ENCODE results near the gene CRABP2.

DNA sequence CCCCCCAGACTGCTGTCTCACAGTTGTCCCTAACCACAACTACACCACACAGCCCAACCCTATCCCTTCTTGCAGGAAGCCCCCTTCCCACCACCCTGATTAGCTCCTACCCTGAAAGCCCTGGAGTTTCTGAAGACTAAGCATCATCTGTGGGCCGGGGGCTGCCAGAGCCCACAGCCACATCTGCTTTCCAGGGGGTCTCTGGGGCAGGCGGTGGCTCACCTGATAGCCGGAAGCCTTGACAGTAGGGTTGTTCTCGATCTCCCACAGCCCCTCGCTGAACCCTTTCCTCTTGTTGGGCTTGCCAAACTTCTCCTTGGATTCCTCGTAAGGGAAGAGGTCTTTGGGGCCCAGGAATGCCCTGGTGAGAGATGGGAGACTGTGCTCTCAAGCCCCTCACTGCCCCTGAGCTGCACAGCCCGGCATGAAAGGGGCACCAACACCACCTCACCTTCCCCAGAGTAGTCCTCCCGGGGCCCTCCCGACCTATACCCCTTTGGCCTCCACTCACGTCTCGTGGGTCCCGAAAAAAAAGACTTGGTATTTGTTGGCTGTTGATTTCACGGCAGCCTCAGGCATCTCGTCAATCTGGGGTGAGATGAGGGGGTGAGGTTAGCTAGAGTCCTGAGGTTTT is 39.5 kb upstream of the CRABP2 start:
- TF ChIP-seq POLR2A (IDR thresholded peaks at IDR 0.05) (no peak), CTCF (IDR thresholded peaks at IDR 0.05) (no peak)
